ENCODE data around the gene PREX1. TPM values are rescaled to one million over a fixed set of nuclear protein-coding genes. Genes with fewer than 3 reads are reported as not detected.

Gene PREX1
- total RNA-seq, 1 donor from 2014 or later: 66.0 TPM

DNA sequence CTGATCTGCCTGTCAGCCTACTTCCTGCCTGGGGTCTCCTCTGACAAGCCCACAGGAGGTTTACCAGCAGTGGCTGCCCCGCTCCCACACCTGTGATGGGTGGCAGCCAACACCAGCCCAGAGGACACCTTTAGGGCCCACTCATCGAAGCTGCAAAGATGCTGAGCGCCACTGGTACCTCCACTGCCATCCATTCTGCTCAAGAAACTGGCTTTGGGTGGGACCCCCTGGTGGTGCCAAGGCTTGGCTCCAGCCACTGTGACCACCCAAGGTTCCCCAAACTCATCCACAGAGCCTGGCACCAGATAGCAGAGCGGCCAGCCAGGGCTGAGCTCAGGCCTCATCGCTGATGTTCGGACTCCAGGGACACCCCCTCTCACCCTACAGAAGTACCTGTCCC lies 42.5 kb downstream of the PREX1 start:
- TF ChIP-seq, protein P1, sequence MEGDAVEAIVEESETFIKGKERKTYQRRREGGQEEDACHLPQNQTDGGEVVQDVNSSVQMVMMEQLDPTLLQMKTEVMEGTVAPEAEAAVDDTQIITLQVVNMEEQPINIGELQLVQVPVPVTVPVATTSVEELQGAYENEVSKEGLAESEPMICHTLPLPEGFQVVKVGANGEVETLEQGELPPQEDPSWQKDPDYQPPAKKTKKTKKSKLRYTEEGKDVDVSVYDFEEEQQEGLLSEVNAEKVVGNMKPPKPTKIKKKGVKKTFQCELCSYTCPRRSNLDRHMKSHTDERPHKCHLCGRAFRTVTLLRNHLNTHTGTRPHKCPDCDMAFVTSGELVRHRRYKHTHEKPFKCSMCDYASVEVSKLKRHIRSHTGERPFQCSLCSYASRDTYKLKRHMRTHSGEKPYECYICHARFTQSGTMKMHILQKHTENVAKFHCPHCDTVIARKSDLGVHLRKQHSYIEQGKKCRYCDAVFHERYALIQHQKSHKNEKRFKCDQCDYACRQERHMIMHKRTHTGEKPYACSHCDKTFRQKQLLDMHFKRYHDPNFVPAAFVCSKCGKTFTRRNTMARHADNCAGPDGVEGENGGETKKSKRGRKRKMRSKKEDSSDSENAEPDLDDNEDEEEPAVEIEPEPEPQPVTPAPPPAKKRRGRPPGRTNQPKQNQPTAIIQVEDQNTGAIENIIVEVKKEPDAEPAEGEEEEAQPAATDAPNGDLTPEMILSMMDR (IDR thresholded peaks at IDR 0.05): no peak
- no peaks in the 10 kb centered on the region for H3K9me3 ChIP-seq
- no peaks in the 10 kb centered on the region for H3K27me3 ChIP-seq
- no peak for ATAC-seq
- peaks cover 36% of the 10 kb centered on the region for H3K4me1 ChIP-seq
- H3K36me3 ChIP-seq: no peaks in the 10 kb centered on the region
- intact Hi-C loops (cut with DNase I): no loop called here
- peak; percentile 32 for DNase-seq
- no peak overlapping the region for H3K4me3 ChIP-seq
- H3K27ac ChIP-seq: no peak overlapping the region

DNA sequence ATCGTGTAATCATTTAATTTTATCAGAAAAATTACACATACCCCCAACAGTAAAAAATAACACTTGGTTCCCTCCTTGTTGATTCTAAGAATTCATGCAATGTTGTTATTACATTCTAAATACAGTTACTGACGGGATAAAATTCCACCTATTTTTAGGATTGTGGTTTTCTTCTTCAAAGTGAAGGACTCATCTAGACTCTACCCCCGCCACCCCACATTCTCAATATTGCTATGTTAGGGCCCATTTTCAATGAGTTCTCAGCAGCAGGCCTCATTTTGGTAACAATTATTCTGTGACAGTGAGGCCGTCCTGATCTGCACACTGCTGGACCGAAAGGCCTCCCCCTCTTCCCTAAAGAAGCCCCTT lies 43.5 kb downstream of the PREX1 start:
- no peaks in the 10 kb centered on the region for H3K36me3 ChIP-seq
- no peak for ATAC-seq
- intact Hi-C loops (cut with DNase I): no loop called here
- no peak overlapping the region for H3K27ac ChIP-seq
- H3K4me1 ChIP-seq: peaks cover 33% of the 10 kb centered on the region
- H3K9me3 ChIP-seq: peaks cover 4% of the 10 kb centered on the region
- no peak for DNase-seq
- H3K4me3 ChIP-seq: no peak overlapping the region
- TF ChIP-seq, protein P1 (IDR thresholded peaks at IDR 0.05): no peak
- no peaks in the 10 kb centered on the region for H3K27me3 ChIP-seq

DNA sequence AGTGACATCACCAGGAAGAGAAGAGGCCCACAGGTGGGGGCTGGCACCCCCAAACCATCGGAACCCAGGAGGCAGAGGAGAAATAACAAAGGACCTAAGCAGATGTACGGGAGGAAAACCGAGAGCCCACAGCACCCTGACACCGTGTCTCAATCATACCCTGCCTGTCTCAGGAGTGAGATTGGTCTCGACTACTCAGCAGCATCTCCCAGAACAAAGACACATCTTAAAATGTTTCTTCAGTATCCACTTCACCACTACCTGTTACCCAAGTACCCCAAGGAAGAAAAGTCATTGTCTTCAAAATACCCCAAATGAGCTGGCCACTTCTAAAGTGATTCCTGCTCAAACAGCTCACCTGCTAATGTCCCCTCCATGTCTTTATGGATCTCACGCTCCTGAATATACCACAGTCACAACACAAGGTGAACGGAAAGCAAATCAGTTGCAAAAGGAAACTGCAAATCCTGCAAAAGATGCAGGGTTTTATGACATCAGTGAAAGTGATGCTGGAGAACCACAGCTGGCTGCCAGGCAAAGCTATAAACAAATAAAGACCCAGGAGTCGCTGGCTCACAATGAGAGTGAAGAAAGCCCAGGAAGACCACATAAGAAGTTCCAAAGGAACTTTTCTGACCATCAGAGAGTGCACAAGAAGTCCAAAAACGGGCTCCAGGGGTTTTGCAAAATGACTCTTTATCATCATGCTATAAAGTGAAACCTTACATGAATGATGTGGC lies 44.1 kb downstream of the PREX1 start:
- no peaks in the 10 kb centered on the region for H3K36me3 ChIP-seq
- H3K27ac ChIP-seq: no peak overlapping the region
- intact Hi-C loops (cut with DNase I): no loop called here
- ATAC-seq: no peak
- H3K4me3 ChIP-seq: no peak overlapping the region
- peaks cover 4% of the 10 kb centered on the region for H3K9me3 ChIP-seq
- DNase-seq: peak; percentile 37
- TF ChIP-seq, protein P1 (IDR thresholded peaks at IDR 0.05): no peak
- no peaks in the 10 kb centered on the region for H3K27me3 ChIP-seq
- H3K4me1 ChIP-seq: peaks cover 32% of the 10 kb centered on the region

DNA sequence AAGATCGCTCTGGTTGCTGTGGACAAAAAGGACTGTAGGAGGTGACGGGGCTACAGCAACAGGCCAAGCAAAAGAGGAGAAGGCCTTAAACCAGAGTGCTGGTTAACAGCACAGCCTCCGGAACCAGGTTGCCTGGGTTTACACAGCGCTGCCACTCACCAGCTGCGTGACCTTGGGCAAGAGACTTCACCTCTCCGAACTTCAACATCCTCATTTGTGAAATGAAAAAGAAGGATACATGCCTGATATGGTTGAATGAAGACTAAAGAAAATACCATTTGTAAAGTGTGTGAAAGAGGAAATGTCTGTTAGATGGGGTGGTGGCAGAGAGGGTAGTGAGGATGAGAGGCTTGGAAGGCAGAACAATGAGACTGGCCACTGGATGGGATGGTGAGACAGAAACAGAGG lies 44.9 kb downstream of the PREX1 start:
- Histone ChIP-seq H3K9me3 (peaks cover 4% of the 10 kb centered on the region), H3K4me3 (no peak overlapping the region), H3K27me3 (no peaks in the 10 kb centered on the region), H3K27ac (no peak overlapping the region), H3K36me3 (no peaks in the 10 kb centered on the region), H3K4me1 (peaks cover 24% of the 10 kb centered on the region)
- TF ChIP-seq, protein P1 (IDR thresholded peaks at IDR 0.05): no peak
- ATAC-seq (no peak), DNase-seq (peak; percentile 17)
- intact Hi-C loops (cut with DNase I): no loop called here

DNA sequence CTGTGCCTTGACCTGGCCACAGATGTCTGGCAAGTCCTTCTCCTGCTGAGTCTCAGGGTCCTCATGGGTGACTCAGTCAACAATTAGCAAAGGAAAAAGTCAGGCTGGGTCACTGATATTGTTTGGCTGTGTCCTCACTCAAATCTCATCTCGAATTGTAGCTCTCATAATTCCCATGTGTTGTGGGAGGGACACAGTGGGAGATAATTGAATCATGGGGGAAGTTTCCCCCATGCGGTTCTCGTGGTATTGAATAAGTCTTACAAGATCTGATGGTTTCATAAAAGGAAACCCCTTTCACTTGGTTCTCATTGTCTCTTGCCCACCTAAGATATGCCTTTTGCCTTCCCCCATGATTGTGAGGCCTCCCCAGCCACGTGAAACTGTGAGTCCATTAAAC lies 45.7 kb downstream of the PREX1 start:
- Histone ChIP-seq H3K4me3 (no peak overlapping the region), H3K36me3 (no peaks in the 10 kb centered on the region), H3K4me1 (peaks cover 22% of the 10 kb centered on the region), H3K9me3 (peaks cover 4% of the 10 kb centered on the region), H3K27ac (no peak overlapping the region), H3K27me3 (no peaks in the 10 kb centered on the region)
- intact Hi-C loops (cut with DNase I): no loop called here
- TF ChIP-seq, protein P1 (IDR thresholded peaks at IDR 0.05): no peak
- no peak for ATAC-seq
- DNase-seq: no peak

Measured in upper lobe of right lung (tissue), 1 donor.